Measurements from ENCODE around the gene TNFRSF11A. TPM values are rescaled to one million over a fixed set of nuclear protein-coding genes. Genes with fewer than 3 reads are reported as not detected.

TNFRSF11A gene
- total RNA-seq, 1 experiment from 2014 or later: 3.2 TPM

GRCh38 chr18:62288665-62289008 is 36.5 kb upstream of the TNFRSF11A start:
- no peaks in the 10 kb centered on the region for H4K20me1 ChIP-seq (ENCODE audit: insufficient read depth)
- ChIA-PET POLR2A (no interaction called here), RAD21 (ENCODE audit: low non-redundant PET in 1 of 2, low total read pairs in 2 of 2, uncharacterized antibody in 2 of 2, unreplicated experiment in 2 of 2) (no interaction called here), CTCF (no interaction called here)
- no peaks in the 10 kb centered on the region for H3K9me3 ChIP-seq (ENCODE audit: control insufficient read depth in 1 of 2, insufficient read depth in 1 of 2, low read depth in 1 of 2, low read length in 2 of 2)
- H2AFZ ChIP-seq (ENCODE audit: low read depth, low read length, poor library complexity, severe bottlenecking): no peak overlapping the region
- intact Hi-C loops (cut with micrococcal nuclease): no loop called here
- no peak overlapping the region for H3K4me2 ChIP-seq (ENCODE audit: low read length)
- no peaks in the 10 kb centered on the region for H3K27me3 ChIP-seq (ENCODE audit: insufficient read depth, low read length)
- TF ChIP-seq POLR2AphosphoS5 (IDR thresholded peaks at IDR 0.05; ENCODE audit: low read depth, low read length) (no peak), RAD21 (IDR thresholded peaks at IDR 0.05; ENCODE audit: low read depth) (no peak), ZNF274 (IDR thresholded peaks at IDR 0.05; ENCODE audit: low read depth, low read length) (no peak), EZH2phosphoT487 (IDR thresholded peaks at IDR 0.05; ENCODE audit: borderline replicate concordance) (no peak), TCF7L2 (IDR thresholded peaks at IDR 0.05; ENCODE audit: borderline replicate concordance, extremely low read depth, insufficient read depth, insufficient read length) (no peak), ATF3 (IDR thresholded peaks at IDR 0.05) (no peak), REST (IDR thresholded peaks at IDR 0.05; ENCODE audit: low read depth) (no peak), ZFX (IDR thresholded peaks at IDR 0.05) (no peak)
- TF ChIP-seq, protein P1, sequence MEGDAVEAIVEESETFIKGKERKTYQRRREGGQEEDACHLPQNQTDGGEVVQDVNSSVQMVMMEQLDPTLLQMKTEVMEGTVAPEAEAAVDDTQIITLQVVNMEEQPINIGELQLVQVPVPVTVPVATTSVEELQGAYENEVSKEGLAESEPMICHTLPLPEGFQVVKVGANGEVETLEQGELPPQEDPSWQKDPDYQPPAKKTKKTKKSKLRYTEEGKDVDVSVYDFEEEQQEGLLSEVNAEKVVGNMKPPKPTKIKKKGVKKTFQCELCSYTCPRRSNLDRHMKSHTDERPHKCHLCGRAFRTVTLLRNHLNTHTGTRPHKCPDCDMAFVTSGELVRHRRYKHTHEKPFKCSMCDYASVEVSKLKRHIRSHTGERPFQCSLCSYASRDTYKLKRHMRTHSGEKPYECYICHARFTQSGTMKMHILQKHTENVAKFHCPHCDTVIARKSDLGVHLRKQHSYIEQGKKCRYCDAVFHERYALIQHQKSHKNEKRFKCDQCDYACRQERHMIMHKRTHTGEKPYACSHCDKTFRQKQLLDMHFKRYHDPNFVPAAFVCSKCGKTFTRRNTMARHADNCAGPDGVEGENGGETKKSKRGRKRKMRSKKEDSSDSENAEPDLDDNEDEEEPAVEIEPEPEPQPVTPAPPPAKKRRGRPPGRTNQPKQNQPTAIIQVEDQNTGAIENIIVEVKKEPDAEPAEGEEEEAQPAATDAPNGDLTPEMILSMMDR (IDR thresholded peaks at IDR 0.05 in 2 of 3, conservative IDR thresholded peaks at IDR 0.05 in 1 of 3; ENCODE audit: borderline replicate concordance in 1 of 3, insufficient read depth in 1 of 3, low read depth in 2 of 3, low read length in 2 of 3): no peak
- DNase-seq (ENCODE audit: low read depth, low spot score) (no peak), ATAC-seq (no peak)
- no TSS peak for BruUV-seq (replicated peaks)
- no peak overlapping the region for H3K4me3 ChIP-seq (replicated peaks in 1 of 2; ENCODE audit: low read depth in 1 of 2, low read length in 2 of 2)
- H3K9ac ChIP-seq (ENCODE audit: low read length): no peak overlapping the region
- H3K27ac ChIP-seq (ENCODE audit: low read depth, low read length): no peak overlapping the region
- H3K36me3 ChIP-seq (ENCODE audit: control insufficient read depth in 1 of 2, insufficient read depth in 2 of 2, low read length in 2 of 2): peaks cover 0 to 2% of the 10 kb centered on the region in 2 experiments; a peak in 1 of 4 replicates
- no peaks in the 10 kb centered on the region for H3K4me1 ChIP-seq (ENCODE audit: control insufficient read depth in 1 of 2, insufficient read depth in 2 of 2, low read length in 2 of 2)
- H3K79me2 ChIP-seq (ENCODE audit: insufficient read depth, low read length): no peaks in the 10 kb centered on the region
- H3K9me2 ChIP-seq (ENCODE audit: insufficient read depth): no peaks in the 10 kb centered on the region

All from HCT116 (cell line).